Urinary bladder (tissue), 4 donors: ENCODE measurements around the gene ITPK1. TPM values are rescaled to one million over a fixed set of nuclear protein-coding genes. Genes with fewer than 3 reads are reported as not detected.

Experiments used
- DNase-seq: peaks from one replicate; pipeline ENCODE4 v3.0.0-alpha.2; 2015; ENCODE audit errors: extremely low spot score
- H3K27ac ChIP-seq: one replicate; pipeline ENCODE4 v1.5.1; 2013; ENCODE audit warnings: low read depth, mild to moderate bottlenecking, moderate library complexity
- H3K36me3 ChIP-seq: one replicate; pipeline ENCODE4 v1.6.1; 2013; ENCODE audit warnings: mild to moderate bottlenecking, moderate library complexity; ENCODE audit not compliant: insufficient read depth
- H3K4me1 ChIP-seq: one replicate; pipeline ENCODE4 v1.6.1; 2013; ENCODE audit warnings: mild to moderate bottlenecking, moderate library complexity; ENCODE audit not compliant: insufficient read depth
- H3K4me3 ChIP-seq: one replicate; pipeline ENCODE4 v1.5.1; 2013; ENCODE audit warnings: low read depth, low read length
- WGBS: extraction: QIAGEN DNeasy Blood & Tissue Kit; methylation state at CpG from one replicate; pipeline ENCODE4 v1.1.7; 2013; 5-methylcytosine and 5-hydroxymethylcytosine counted together
- polyA plus RNA-seq: library from polyadenylated mRNA; stranded (reverse); fragments of 200-250 nt; gene quantifications from one replicate; pipeline ENCODE4 v1.2.3, GENCODE V29; 2013
- total RNA-seq: library from RNA; depleted of rRNA; stranded (reverse); fragments of >200 nt; gene quantifications from one replicate; pipeline ENCODE4 v1.2.3, GENCODE V29; 2014
- donor health status: healthy with polysubstance abuse.
- donor health status: healthy.

The ITPK1 gene
- total and polyA plus RNA-seq, 2 donors: 15.8 to 109 TPM

GRCh38 chr14:92994942-92995341, 120.8 kb downstream of the ITPK1 start:
- H3K4me1 ChIP-seq: no peaks in the 10 kb centered on the region
- WGBS: 86% methylated on average over 11 of the region's 11 CpGs
- no peak for DNase-seq
- no peak overlapping the region for H3K4me3 ChIP-seq
- no peaks in the 10 kb centered on the region for H3K36me3 ChIP-seq
- H3K27ac ChIP-seq: no peak overlapping the region

DNA sequence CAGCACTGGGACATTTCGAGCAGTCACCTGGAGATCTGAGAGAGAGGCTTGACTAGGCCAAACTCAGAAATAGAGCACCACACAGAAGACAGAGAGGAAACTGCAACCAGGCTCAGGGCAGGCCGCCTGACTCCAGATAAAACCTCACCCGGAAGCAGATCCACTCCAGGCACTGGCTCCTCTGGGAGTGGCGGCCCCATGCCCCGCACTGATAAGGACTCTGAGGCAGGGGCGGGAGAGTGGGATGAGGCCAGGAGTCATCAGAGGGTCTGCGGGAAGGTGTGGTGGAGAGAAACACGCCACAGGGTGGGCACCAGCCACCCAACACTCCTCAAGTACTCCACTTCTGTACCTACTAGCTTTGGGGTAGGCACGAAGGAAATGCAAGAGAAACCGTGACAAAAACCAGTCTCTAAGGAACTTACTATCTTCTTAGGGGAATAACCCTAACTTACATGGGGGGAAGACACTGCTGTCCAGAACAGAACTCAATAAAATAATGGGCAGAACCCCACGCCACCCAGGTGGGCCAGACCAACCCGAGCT, 121.5 kb downstream of the ITPK1 start:
- no peak for DNase-seq
- no peak overlapping the region for H3K4me3 ChIP-seq
- H3K4me1 ChIP-seq: no peaks in the 10 kb centered on the region
- H3K27ac ChIP-seq: no peak overlapping the region
- no peaks in the 10 kb centered on the region for H3K36me3 ChIP-seq
- 94% methylated on average over 12 of the region's 12 CpGs for WGBS

DNA sequence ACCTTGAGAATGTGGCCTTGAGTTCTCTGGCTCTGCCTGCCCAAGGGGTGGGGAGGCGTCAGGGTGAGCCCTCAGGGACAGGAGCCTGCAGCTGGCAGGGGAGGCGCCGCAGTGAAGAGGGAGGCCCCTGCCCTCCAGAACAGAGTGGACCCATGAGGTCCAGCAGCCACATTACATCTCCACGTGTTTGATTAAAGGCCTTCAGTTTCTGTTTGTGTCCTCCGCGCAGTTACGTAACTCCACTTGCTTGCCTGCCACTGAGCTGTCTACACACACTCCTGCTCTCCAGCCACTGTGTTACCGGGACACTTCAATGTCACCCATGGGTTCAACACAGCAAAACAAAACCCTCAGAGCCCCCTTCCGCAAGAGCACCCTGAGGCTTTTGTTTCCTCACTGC, 122.4 kb downstream of the ITPK1 start:
- H3K4me1 ChIP-seq: no peaks in the 10 kb centered on the region
- H3K36me3 ChIP-seq: no peaks in the 10 kb centered on the region
- no peak for DNase-seq
- H3K4me3 ChIP-seq: no peak overlapping the region
- no peak overlapping the region for H3K27ac ChIP-seq
- 85% methylated on average over 9 of the region's 9 CpGs for WGBS

- Histone ChIP-seq H3K36me3 (no peaks in the 10 kb centered on the region), H3K4me3 (no peak overlapping the region), H3K4me1 (no peaks in the 10 kb centered on the region), H3K27ac (no peak overlapping the region)
- 96% methylated on average over 8 of the region's 8 CpGs for WGBS
- no peak for DNase-seq
Measured at GRCh38 chr14:92991536-92991935, 124.2 kb downstream of the ITPK1 start.

- Histone ChIP-seq H3K27ac (no peak overlapping the region), H3K4me3 (no peak overlapping the region), H3K36me3 (no peaks in the 10 kb centered on the region), H3K4me1 (no peaks in the 10 kb centered on the region)
- WGBS: 68% methylated on average over 22 of the region's 22 CpGs
- DNase-seq: no peak
Measured at GRCh38 chr14:92990456-92991430, 125.0 kb downstream of the ITPK1 start.

DNA sequence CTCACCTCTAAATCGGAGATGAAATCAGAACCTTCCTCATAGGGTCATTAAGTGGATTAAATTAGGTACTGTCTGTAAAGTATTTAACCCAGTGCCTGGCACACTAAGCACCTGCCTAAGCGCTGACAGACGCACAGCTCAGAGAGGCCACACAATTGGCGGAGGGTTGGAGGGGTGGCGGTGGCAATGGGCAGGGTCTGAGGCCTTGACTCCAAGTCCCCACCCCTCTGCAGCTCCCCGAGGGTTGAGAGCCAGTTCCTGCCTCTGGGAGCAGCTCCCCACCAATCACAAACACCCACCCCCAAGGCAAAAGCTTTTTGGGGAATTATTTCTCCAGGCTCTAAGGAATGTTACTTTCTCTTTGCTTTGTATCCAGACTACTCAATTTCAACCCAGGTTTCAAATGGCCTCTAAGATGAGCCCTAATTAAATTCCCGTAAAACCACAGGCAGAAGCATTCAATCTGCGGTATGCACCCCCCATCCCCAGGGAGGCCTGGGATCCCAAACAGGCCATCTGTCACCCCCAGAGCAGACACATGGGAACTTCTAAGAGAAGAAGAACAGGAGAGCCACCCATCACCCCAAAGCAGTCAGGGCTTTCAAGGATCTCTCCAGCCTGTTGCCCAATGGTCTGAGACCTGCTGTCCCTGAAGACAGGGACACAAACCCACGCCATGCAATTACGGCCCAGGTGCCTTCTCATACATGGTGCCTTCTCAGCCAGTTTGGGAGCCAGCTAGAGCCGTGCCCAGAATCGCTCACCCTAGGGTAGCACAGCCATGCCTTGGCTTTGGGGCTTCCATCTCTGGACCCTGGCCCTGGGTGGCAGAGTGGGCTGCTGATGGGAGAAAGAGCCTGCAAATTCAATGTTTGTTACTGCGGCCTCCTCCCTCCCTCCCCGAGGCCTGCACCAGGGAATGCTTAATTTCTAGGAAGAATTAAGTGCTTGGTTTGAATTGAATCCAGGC, 126.7 kb downstream of the ITPK1 start:
- DNase-seq: no peak
- no peaks in the 10 kb centered on the region for H3K36me3 ChIP-seq
- H3K4me3 ChIP-seq: no peak overlapping the region
- no peak overlapping the region for H3K27ac ChIP-seq
- 92% methylated on average over 14 of the region's 14 CpGs for WGBS
- H3K4me1 ChIP-seq: no peaks in the 10 kb centered on the region

DNA sequence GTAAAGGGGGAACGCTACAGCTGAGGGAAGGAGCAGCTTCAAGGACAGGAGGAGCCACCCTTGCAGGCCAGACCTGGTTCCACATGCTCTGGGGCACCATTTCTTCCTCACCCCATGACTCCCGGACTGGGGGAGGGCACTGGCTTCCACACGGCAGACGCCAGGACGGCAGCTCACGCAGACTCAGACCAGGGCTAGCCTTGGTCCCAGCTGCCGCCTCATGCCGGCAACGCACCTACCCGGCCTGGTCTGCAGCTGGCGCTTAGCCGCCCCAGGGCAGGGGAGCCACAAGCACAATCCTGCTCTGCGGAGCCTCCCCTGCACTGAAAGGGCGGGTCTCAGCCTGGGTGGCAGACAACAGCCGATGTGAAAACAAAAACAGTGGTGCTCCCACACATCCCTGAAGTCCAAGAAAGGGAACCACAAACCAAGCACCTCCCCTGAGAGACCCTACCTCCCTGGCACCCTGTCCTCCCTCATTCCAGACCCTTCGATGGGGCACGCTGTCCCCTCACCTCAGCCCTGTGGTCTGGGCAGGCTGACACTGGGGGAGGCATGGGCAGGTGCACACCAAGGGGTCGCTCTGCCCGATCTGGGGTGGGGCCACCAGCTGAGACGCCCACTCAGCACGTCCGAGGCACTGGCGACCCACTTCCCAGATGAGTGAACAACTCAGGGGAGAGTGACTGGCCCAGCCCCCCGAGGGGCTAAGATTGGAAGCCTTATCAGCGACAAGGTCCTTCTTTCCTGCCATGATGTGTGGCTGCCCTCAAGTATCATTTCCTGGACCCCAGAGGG, 127.8 kb downstream of the ITPK1 start:
- WGBS: 93% methylated on average over 25 of the region's 25 CpGs
- Histone ChIP-seq H3K4me3 (no peak overlapping the region), H3K36me3 (no peaks in the 10 kb centered on the region), H3K4me1 (no peaks in the 10 kb centered on the region), H3K27ac (no peak overlapping the region)
- DNase-seq: no peak

GRCh38 chr14:92987148-92987570, 128.6 kb downstream of the ITPK1 start:
- Histone ChIP-seq H3K36me3 (no peaks in the 10 kb centered on the region), H3K4me1 (no peaks in the 10 kb centered on the region), H3K4me3 (no peak overlapping the region), H3K27ac (no peak overlapping the region)
- WGBS: 85% methylated on average over 5 of the region's 5 CpGs
- DNase-seq: no peak

DNA sequence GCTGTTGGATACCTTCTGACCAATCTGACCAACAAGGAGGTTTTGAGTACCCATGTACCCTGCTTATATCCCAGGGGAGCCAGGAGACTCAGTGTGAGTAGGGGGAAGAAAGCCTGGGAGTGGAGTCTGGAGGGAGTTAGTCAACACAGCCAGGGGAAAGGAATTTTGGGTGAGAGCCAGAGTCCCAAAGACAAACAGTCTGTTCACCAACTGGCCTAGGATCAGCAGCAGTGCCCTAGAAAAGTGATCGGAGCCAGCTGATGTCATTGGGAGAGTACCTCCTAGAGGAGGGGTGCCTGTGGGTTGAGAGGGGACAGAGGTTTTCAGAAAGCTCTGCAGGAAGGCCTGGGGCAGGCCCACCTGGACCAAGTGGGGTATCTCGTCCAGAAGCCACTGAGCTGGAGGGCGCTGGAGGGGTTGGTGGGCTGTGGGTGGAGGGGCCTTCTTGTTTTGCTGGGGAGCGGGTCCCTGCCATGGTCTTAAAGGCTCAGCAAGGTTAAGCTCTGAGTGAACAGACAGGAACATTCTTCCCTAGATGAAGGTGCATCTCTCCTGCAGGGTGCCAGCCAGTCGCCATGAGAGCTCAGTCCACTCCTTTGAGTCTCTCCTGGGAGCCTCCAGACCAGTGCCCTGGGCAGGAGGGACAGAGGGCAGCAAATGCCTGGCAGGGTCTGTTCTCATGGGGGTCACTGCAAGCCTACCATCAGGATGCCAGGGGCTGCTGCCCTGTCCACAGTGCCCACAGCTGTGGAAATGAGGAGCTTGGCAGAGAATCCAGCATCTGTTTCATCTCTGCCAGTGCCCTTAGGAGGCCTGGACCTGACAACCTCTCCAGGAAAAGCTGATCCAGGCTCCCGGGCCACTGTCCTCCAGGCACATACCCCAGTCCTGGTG, 129.2 kb downstream of the ITPK1 start:
- no peak for DNase-seq
- WGBS: 73% methylated on average over 6 of the region's 6 CpGs
- Histone ChIP-seq H3K4me1 (no peaks in the 10 kb centered on the region), H3K36me3 (no peaks in the 10 kb centered on the region), H3K4me3 (no peak overlapping the region), H3K27ac (no peak overlapping the region)

GRCh38 chr14:92985521-92985920, 130.2 kb downstream of the ITPK1 start:
- no peaks in the 10 kb centered on the region for H3K4me1 ChIP-seq
- H3K4me3 ChIP-seq: no peak overlapping the region
- WGBS: 97% methylated on average over 4 of the region's 4 CpGs
- H3K27ac ChIP-seq: no peak overlapping the region
- no peak for DNase-seq
- H3K36me3 ChIP-seq: no peaks in the 10 kb centered on the region

DNA sequence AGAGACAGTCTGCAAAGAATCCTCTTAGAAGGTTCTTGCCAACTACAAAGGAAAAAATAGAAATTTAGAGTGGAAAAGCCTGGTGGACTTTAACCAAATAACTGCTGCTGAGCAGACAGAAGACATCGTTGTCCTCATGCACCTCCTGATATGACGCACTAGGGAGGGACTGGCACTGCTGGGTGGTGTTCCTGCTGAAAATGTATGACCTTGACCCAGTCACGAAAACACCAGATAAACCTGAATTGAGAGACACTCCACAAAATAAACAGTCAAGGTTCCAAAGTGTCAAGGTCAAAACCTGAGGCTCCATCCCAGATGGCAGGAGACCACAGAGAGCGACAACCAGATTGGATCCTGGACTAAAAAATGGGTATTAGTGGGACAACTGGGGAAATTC, 130.8 kb downstream of the ITPK1 start:
- H3K27ac ChIP-seq: no peak overlapping the region

GRCh38 chr14:92984082-92984788, 131.5 kb downstream of the ITPK1 start:
- no peak for DNase-seq
- Histone ChIP-seq H3K4me1 (no peaks in the 10 kb centered on the region), H3K36me3 (no peaks in the 10 kb centered on the region), H3K4me3 (no peak overlapping the region), H3K27ac (no peak overlapping the region)
- whole genome bisulfite sequencing: 89% methylated on average over 5 of the region's 5 CpGs

More for the DNA sequence above, 130.8 kb downstream of the ITPK1 start:
- H3K36me3 ChIP-seq: no peaks in the 10 kb centered on the region
- no peak for DNase-seq
- 85% methylated on average over 4 of the region's 4 CpGs for WGBS
- H3K4me1 ChIP-seq: no peaks in the 10 kb centered on the region
- no peak overlapping the region for H3K4me3 ChIP-seq
